VCaP (cell line): ENCODE data around the gene SFXN2.

Experiments
- H3K27ac ChIP-seq: fragments of 450-650 bp; 2 replicates; pipeline ENCODE4 v1.5.1; 2017
- CTCF ChIP-seq: fragments of 450-650 bp; conservative IDR thresholded peaks from 2 replicates; pipeline ENCODE4 v1.5.1; 2017; ENCODE audit warnings: mild to moderate bottlenecking, moderate library complexity

The SFXN2 gene

DNA sequence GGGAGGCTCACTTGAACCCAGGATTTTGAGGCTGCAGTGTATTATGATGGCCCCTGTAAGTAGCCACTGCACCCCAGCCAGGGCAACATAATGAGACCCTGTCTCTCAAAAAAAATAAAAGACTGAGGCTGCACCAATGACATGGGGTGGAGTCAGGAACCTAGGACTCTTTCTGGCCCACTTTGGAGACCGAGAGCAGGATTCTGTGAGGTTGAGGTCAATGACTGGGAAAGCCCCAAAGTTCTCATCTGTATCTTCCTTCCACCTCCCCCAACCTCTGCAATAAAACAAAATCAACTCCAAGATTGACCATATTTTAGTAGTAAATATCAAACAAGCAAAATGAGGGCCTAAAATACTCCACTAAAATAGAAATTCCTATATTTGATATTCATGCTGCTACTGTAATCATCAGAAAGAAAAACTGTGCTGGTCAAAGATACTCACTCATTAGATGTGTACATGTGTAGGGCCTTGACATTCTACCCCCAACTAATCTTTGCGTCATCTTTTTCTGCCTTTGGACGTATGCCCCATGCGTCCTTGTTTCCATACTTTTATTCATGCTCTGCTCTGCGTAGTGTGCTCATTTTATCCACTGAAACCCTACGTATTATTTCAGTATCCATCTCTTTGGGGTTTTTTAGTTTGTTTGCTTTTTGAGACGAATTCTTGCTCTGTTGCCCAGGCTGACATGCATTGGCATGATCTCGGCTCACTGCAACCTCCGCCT lies 53.2 kb downstream of the SFXN2 start:
- peak overlapping the region; percentile 88 for H3K27ac ChIP-seq
- TF ChIP-seq CTCF, result no peak

- TF ChIP-seq CTCF, result no peak
- H3K27ac ChIP-seq, result peak overlapping the region; percentile 88
Observed at GRCh38 chr10:102769375-102770107, 55.1 kb downstream of the SFXN2 start.

GRCh38 chr10:102770108-102770482 lies 55.7 kb downstream of the SFXN2 start:
- TF ChIP-seq CTCF, result no peak
- peak overlapping the region; percentile 88 for H3K27ac ChIP-seq

DNA sequence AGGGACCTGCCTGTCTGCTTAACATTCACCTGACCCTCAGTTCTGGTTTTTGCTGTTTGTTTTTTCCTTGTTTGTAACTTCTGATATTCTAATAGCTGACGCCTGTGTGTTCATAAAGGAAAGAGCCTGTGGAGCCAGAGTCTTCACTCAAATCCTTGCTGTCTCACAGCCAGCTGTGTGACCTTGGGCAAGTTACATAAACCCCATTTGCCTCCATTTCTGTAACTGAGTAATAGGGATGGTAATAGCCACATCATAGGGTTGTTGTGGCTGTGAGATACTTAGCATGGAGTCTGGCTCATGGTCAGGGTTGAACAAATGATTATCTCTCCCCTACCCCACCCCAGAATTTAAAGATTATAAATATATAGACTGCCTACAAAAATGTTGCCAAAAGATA lies 56.4 kb downstream of the SFXN2 start:
- no peak for TF ChIP-seq CTCF

DNA sequence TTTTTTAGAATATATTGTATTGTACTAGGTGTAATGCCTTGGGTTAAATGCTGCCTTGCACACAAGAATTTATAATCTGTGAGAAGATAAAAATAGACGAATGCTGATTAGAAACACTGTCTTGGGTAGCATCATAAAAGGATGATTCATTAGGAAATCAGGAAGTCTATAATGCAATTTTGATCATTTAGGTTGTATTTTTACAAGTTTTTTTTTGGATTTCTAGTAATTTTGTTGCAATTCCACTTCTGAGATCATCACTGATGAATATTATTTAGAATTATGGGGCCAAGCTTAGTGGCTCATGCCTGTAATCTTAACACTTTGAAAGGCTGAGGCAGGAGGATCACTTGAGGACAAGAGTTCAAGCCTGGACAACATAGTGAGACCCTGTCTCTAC lies 58.9 kb downstream of the SFXN2 start:
- TF ChIP-seq CTCF, result no peak
- peak overlapping the region; percentile 93; the same call in 1 of the 2 replicates for H3K27ac ChIP-seq

More for the DNA sequence above, 56.4 kb downstream of the SFXN2 start:
- peak overlapping the region; percentile 88 for H3K27ac ChIP-seq

GRCh38 chr10:102773986-102774385 lies 59.5 kb downstream of the SFXN2 start:
- peak overlapping the region; percentile 93 for H3K27ac ChIP-seq
- TF ChIP-seq CTCF, result no peak

DNA sequence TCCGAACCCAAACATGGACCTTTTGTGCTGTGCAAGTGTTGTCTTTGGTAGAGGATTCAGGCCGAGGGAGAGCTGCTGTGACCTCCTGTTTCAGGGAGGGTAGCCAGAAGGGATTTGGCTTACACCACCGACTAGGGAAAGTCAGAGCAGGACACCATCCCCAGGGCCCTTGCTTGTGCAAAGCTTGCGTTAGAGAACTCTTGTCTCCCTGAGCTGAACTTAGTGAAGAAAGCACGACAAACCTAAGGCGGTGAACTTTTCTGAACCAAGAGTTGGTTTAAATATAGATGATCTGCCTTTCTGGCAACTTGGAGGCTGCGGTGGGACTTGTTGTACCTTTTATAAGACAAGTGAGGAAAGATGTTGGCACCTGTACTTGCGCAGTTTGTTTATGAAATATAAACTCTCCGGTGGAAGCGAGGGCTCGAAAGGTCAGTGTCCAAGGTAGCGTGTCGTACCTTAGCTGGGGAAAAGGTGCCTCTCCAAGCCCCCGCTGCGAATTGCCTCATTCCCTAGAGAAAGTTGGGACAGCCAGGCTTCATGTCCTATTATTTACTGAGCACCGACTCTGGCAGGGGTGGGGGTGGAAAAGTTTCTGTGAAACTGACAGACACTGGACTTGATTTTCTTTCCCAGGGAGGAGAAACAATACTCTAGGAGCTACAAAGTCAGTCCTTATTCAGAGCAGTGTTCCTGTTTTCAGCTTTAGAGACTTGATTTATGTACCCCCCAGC lies 60.9 kb downstream of the SFXN2 start:
- peak overlapping the region; percentile 93 for H3K27ac ChIP-seq

More for the DNA sequence above, 60.9 kb downstream of the SFXN2 start:
- TF ChIP-seq CTCF, result no peak
